Heart right ventricle (tissue), 16 donors: ENCODE measurements around the gene ZNF618. TPM values are rescaled to one million over a fixed set of nuclear protein-coding genes. Genes with fewer than 3 reads are reported as not detected.

Experiments used
- ATAC-seq, 8 donors: fragments of 200-7000 bp; cut with Tn5 transposase; one replicate each; pipeline ENCODE4 v1.9.1; 2020; ENCODE audit warnings: mild to moderate bottlenecking in 8 of 8, moderate library complexity in 8 of 8, moderate number of reproducible peaks in 1 of 8
- DNase-seq, 2 donors: peaks; one replicate each; pipeline ENCODE4 v3.0.0-alpha.2; 2020
- H3K27ac ChIP-seq, 10 donors: fragments of 200-600 bp; sonication (generic) in 2 of 10; one replicate each; pipeline versions ENCODE4 v1.5.0 to v1.8.0; 2020 to 2022; ENCODE audit warnings: mild to moderate bottlenecking in 3 of 10
- H3K27me3 ChIP-seq, 7 donors: fragments of 200-600 bp; one replicate each; pipeline ENCODE4 v1.8.0; 2021 to 2022; ENCODE audit warnings: mild to moderate bottlenecking in 2 of 7
- H3K36me3 ChIP-seq, 9 donors: fragments of 200-600 bp; sonication (generic) in 1 of 9; one replicate each; pipeline versions ENCODE4 v1.5.0 to v1.8.0; 2020 to 2022; ENCODE audit warnings: mild to moderate bottlenecking in 2 of 9
- H3K4me1 ChIP-seq, 9 donors: fragments of 200-600 bp; sonication (generic) in 1 of 9; one replicate each; pipeline versions ENCODE4 v1.5.0 to v1.8.0; 2020 to 2022; ENCODE audit warnings: mild to moderate bottlenecking in 4 of 9
- H3K4me3 ChIP-seq, 10 donors: fragments of 200-600 bp; sonication (generic) in 2 of 10; one replicate each; pipeline versions ENCODE4 v1.5.0 to v1.8.0; 2020 to 2022; ENCODE audit warnings: mild to moderate bottlenecking in 7 of 10, moderate library complexity in 2 of 10
- H3K9me3 ChIP-seq, 11 donors: fragments of 200-600 bp in 10 of 11; sonication (generic) in 2 of 11; one replicate each; pipeline versions ENCODE4 v1.5.0 to v1.8.0; 2013 to 2022; ENCODE audit warnings: mild to moderate bottlenecking in 2 of 11, control low read depth in 1 of 11, moderate library complexity in 1 of 11
- WGBS, 2 donors: extraction: QIAGEN DNeasy Blood & Tissue Kit; methylation state at CpG; one replicate each; pipeline ENCODE4 v1.1.7; 2013; ENCODE audit warnings: inconsistent platforms in 1 of 2; 5-methylcytosine and 5-hydroxymethylcytosine counted together
- intact Hi-C, 10 donors: fragments of 100-400 bp; cut with DNase I; formaldehyde crosslinking; loops; one replicate each; pipeline versions ENCODE4 v1.11.1 to v1.14.2; 2022
- polyA plus RNA-seq, 2 donors: library from polyadenylated mRNA; stranded (reverse); fragments of 200-250 nt; gene quantifications; one replicate each; pipeline ENCODE4 v1.2.3, GENCODE V29; 2013
- total RNA-seq, 10 donors: library from RNA; stranded (reverse); fragmentation: NEBNext Ultra II Directional in 3 of 10; extraction: Animal tissue kit (Norgen Biotek cat#: 25700) in 3 of 10; gene quantifications; one replicate each; pipeline versions ENCODE4 v1.2.1 to v1.2.4, GENCODE V29; 2021 to 2023
- TF ChIP-seq, protein P1 (sequence below), 9 donors: fragments of 200-600 bp; sonication (generic) in 2 of 9; IDR thresholded peaks; one replicate each; pipeline versions ENCODE4 v1.5.0 to v1.8.0; 2021 to 2022; ENCODE audit warnings: antibody characterized with exemption in 9 of 9, mild to moderate bottlenecking in 5 of 9, moderate library complexity in 1 of 9
- donor health status: Arrhythmogenic right ventricular cardiomyopathy.
- donor health status: ischemic (EF 13 %, LVEDD 7.1; RV severe dilation, severe dysfunction).
- donor health status: healthy with polysubstance abuse.
- donor health status: DM: no; HTN: yes; CAD: no.
- donor health status: DM: no; HTN: no; CAD: no.
- donor health status: ischemic (EF 25% LVEDD 6.9; RV normal size, moderate dysfunction).
- donor health status: ischemic (EF 25% LVEDD 5.7; RV mildly dilated, moderate dysfunction).
- donor health status: healthy.
- donor health status: DM: yes; HTN: yes; CAD: no.
- donor health status: Ischemic cardiomyopathy.
- donor health status: ischemic (EF 35%, LVEDD 5.7; RV mildly dilated, moderate dysfunction).
- donor health status: nonischemic (EF 11% LVEDD 7.7; RV severe dilation, severe dysfunction).
- donor health status: DM: yes; HTN: yes; CAD: no.
- donor health status: PGD.
- donor health status: ischemic (EF 29% LVEDD 5.4; RV normal size, mild dysfunction).
- donor health status: nonischemic (EF 23%, LVEDD 6.1; RV moderate dilation, normal function).

The ZNF618 gene
- total and polyA plus RNA-seq, 12 donors = 0.59 to 2.5 (median 1.6) TPM

- ATAC-seq (no peak), DNase-seq (no peak)
- peaks cover 0 to 13% (median 3%) of the 10 kb centered on the region in 9 donors for H3K4me1 ChIP-seq
- intact Hi-C loops = loop anchor here in 1 of 10 donors (10.0 kb wide), 1 partner anchor 1120 kb away; no protein-coding TSS in a partner anchor
- H3K27ac ChIP-seq = no peak overlapping the region
- H3K27me3 ChIP-seq = no peaks in the 10 kb centered on the region
- H3K4me3 ChIP-seq = no peak overlapping the region
- H3K36me3 ChIP-seq = peaks cover 0 to 9% (median 0%) of the 10 kb centered on the region in 9 donors
- WGBS, 2 donors = 96 to 97% methylated on average over 10 of the region's 10 CpGs
- H3K9me3 ChIP-seq = no peaks in the 10 kb centered on the region
- TF ChIP-seq, protein P1, sequence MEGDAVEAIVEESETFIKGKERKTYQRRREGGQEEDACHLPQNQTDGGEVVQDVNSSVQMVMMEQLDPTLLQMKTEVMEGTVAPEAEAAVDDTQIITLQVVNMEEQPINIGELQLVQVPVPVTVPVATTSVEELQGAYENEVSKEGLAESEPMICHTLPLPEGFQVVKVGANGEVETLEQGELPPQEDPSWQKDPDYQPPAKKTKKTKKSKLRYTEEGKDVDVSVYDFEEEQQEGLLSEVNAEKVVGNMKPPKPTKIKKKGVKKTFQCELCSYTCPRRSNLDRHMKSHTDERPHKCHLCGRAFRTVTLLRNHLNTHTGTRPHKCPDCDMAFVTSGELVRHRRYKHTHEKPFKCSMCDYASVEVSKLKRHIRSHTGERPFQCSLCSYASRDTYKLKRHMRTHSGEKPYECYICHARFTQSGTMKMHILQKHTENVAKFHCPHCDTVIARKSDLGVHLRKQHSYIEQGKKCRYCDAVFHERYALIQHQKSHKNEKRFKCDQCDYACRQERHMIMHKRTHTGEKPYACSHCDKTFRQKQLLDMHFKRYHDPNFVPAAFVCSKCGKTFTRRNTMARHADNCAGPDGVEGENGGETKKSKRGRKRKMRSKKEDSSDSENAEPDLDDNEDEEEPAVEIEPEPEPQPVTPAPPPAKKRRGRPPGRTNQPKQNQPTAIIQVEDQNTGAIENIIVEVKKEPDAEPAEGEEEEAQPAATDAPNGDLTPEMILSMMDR (IDR thresholded peaks at IDR 0.05) = no peak
Measured at GRCh38 chr9:113984639-113985380, 108.7 kb downstream of the ZNF618 start.

- intact Hi-C loops = loop anchor here in 1 of 10 donors (10.0 kb wide), 1 partner anchor 1121 kb away; no protein-coding TSS in a partner anchor
- no peak overlapping the region for H3K4me3 ChIP-seq
- no peaks in the 10 kb centered on the region for H3K27me3 ChIP-seq
- DNase-seq = no peak
- ATAC-seq = no peak
- H3K36me3 ChIP-seq = peaks cover 0 to 9% (median 0%) of the 10 kb centered on the region in 9 donors
- H3K9me3 ChIP-seq = no peaks in the 10 kb centered on the region
- TF ChIP-seq, protein P1 (IDR thresholded peaks at IDR 0.05) = no peak
- WGBS, 2 donors = 91 to 92% methylated on average over 15 of the region's 15 CpGs
- peaks cover 0 to 16% (median 3%) of the 10 kb centered on the region in 9 donors for H3K4me1 ChIP-seq
- no peak overlapping the region for H3K27ac ChIP-seq
Measured at GRCh38 chr9:113985968-113986585, 110.0 kb downstream of the ZNF618 start.

DNA sequence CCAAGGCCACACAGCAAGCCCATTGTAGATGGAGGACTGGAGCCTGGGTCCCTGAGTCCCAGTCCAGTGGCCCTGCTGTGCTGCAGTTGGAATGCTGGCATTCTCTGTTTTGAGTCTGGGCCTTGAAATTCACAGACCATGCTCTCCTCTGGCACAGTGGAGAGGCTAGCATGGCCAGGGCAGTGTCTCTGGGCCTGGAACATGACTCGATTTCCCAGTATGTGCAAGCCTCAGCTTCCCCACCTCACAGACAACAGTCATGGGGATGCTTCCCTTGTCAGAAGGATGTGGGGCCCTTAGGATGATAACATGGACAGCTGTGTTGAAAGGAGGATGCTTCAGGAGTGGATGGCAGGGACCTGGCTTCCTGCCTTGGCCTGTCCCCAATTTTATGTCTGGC is 110.8 kb downstream of the ZNF618 start:
- DNase-seq (no peak), ATAC-seq (no peak)
- Histone ChIP-seq H3K9me3 (no peaks in the 10 kb centered on the region), H3K4me1 (peaks cover 0 to 24% (median 11%) of the 10 kb centered on the region in 9 donors), H3K4me3 (no peak overlapping the region), H3K27ac (no peak overlapping the region), H3K27me3 (no peaks in the 10 kb centered on the region), H3K36me3 (peaks cover 0 to 9% (median 0%) of the 10 kb centered on the region in 9 donors)
- TF ChIP-seq, protein P1 (IDR thresholded peaks at IDR 0.05) = no peak
- WGBS, 2 donors = 95 to 100% methylated on average over 1 of the region's 1 CpG
- intact Hi-C loops = loop anchor here in 1 of 10 donors (10.0 kb wide), 1 partner anchor 1122 kb away; no protein-coding TSS in a partner anchor

DNA sequence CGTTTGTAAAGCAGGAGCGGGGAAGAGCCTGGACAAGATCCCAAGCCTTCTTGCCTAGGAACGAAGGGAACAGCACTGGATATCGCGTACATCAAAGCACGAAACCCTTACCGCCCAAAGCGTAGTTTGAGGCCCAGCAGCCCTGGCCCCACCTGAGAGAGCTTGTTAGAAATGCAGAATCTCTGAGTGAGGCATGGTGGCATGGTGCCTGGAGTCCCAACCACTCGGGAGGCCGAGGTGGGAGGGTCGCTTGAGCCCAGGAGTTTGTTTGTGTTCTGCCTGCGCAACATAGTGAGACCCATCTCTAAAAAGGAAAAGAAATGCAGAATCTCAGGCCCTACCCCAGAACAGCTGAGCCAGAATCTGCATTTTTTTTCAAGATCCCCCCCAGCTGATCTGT is 111.4 kb downstream of the ZNF618 start:
- Histone ChIP-seq H3K4me3 (no peak overlapping the region), H3K36me3 (peaks cover 0 to 9% (median 0%) of the 10 kb centered on the region in 9 donors), H3K27me3 (no peaks in the 10 kb centered on the region), H3K4me1 (peaks cover 4 to 30% (median 17%) of the 10 kb centered on the region in 9 donors), H3K27ac (no peak overlapping the region), H3K9me3 (no peaks in the 10 kb centered on the region)
- 87 to 89% methylated on average over 12 of the region's 12 CpGs for whole genome bisulfite sequencing, 2 donors
- no peak for ATAC-seq
- DNase-seq = no peak
- intact Hi-C loops = loop anchor here in 1 of 10 donors (10.0 kb wide), 1 partner anchor 1123 kb away; no protein-coding TSS in a partner anchor
- TF ChIP-seq, protein P1 (IDR thresholded peaks at IDR 0.05) = no peak
